ENCODE measurements around the gene C1QTNF8.

C1QTNF8 gene

GRCh38 chr16:1112506-1113184 lies 16.6 kb upstream of the C1QTNF8 start:
- no peak overlapping the region for H3K4me3 ChIP-seq (ENCODE audit: low read depth, low read length)

GRCh38 chr16:1109648-1110047 lies 13.6 kb upstream of the C1QTNF8 start:
- DNase-seq (ENCODE audit: low read depth), result no peak
- H3K4me3 ChIP-seq (ENCODE audit: low read depth, low read length), result no peak overlapping the region
- TF ChIP-seq CTCF (IDR thresholded peaks at IDR 0.05; ENCODE audit: low read depth, low read length, missing control alignments), result no peak

More at GRCh38 chr16:1112506-1113184, 16.6 kb upstream of the C1QTNF8 start:
- no peak for DNase-seq (ENCODE audit: low read depth)
- no peak for TF ChIP-seq CTCF (IDR thresholded peaks at IDR 0.05; ENCODE audit: low read depth, low read length, missing control alignments)

DNA sequence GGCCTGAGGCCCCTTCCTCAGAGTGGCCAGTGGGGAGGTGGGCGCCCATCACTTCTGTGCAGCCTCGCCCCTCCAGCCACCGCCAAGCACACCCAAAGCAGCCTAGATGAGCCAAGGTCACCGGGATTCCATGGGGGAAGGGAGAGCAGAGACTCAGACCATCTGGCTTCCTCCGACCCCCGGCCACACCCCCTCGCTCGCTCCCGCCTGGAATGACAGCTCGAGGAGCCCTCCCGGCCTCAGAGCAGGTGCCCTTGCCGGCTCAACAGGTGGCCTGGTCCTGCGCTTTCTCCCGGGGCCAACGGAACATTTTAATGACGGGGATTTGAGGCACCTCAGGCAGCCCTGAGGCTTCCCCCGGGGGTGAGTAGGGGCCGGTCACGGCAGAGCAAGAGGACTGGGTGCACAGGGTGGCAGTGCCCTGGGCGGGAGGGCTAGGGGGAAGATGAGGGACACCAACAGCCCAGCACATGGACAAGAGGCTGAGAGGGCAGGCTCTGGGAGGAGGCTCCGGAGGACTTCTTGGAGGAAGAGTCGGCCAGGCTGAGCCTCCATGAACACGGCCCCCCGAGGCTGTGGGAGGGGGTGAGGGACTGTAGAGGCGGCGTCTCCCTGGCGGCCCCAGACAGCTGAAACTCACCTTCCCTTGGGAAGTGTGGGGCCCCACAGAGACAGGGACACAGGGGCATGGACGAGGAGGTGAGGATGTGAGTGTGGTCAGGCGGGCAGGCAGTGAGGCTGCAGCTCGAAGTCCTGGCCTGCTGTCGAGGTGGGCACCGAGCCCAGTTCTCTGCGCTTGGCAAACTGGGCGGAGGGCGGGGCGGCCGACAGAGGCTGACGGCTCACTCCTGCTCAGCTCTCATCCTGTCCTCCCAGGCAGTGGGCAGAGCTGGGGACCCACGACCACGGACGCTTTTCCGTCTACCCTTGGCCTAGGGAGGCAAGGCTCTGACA lies 12.5 kb upstream of the C1QTNF8 start:
- no peak for TF ChIP-seq CTCF (IDR thresholded peaks at IDR 0.05; ENCODE audit: low read depth, low read length, missing control alignments)
- DNase-seq (ENCODE audit: low read depth), result no peak

GRCh38 chr16:1107731-1108130 lies 11.7 kb upstream of the C1QTNF8 start:
- no peak for TF ChIP-seq CTCF (IDR thresholded peaks at IDR 0.05; ENCODE audit: low read depth, low read length, missing control alignments)
- DNase-seq (ENCODE audit: low read depth), result no peak
- no peak overlapping the region for H3K4me3 ChIP-seq (ENCODE audit: low read depth, low read length)

More for the DNA sequence above, 12.5 kb upstream of the C1QTNF8 start:
- no peak overlapping the region for H3K4me3 ChIP-seq (ENCODE audit: low read depth, low read length)

- TF ChIP-seq CTCF (IDR thresholded peaks at IDR 0.05; ENCODE audit: low read depth, low read length, missing control alignments), result no peak
- DNase-seq (ENCODE audit: low read depth), result no peak
- no peak overlapping the region for H3K4me3 ChIP-seq (ENCODE audit: low read depth, low read length)
These were observed 11.1 kb upstream of the C1QTNF8 start for GRCh38 chr16:1107141-1107540.

GRCh38 chr16:1106659-1107058 lies 10.6 kb upstream of the C1QTNF8 start:
- H3K4me3 ChIP-seq (ENCODE audit: low read depth, low read length), result no peak overlapping the region
- DNase-seq (ENCODE audit: low read depth), result no peak
- TF ChIP-seq CTCF (IDR thresholded peaks at IDR 0.05; ENCODE audit: low read depth, low read length, missing control alignments), result no peak

Measured in GM12864 (cell line).